Gastrocnemius medialis (tissue), 4 donors: Measurements from ENCODE around the gene SH3BP4. TPM values are rescaled to one million over a fixed set of nuclear protein-coding genes. Genes with fewer than 3 reads are reported as not detected.

ENCODE experiments used
- ATAC-seq, 2 donors: fragments of 150-250 bp; one replicate each; pipeline ENCODE4 v1.9.1; 2016
- DNase-seq, 2 donors: peaks; one replicate each; pipeline ENCODE4 v3.0.0-alpha.2; 2019
- H3K27ac ChIP-seq, 4 donors: fragments of 200-600 bp; sonication (generic); 1 replicate in 1 of 4; 2 replicates in 3 of 4; pipeline ENCODE4 v1.5.1; 2016 to 2018; ENCODE audit warnings: mild to moderate bottlenecking in 2 of 4, moderate library complexity in 1 of 4
- H3K27me3 ChIP-seq, 3 donors: fragments of 200-600 bp; sonication (generic) in 2 of 3; 1 replicate in 1 of 3; 2 replicates in 2 of 3; pipeline versions ENCODE4 v1.5.1 to v1.6.0; 2016 to 2019; ENCODE audit warnings: mild to moderate bottlenecking in 1 of 3, moderate library complexity in 1 of 3
- H3K36me3 ChIP-seq, 2 donors: fragments of 200-600 bp; sonication (generic) in 1 of 2; one replicate each; pipeline ENCODE4 v1.5.1; 2017 to 2018
- H3K4me1 ChIP-seq, 2 donors: fragments of 200-600 bp; sonication (generic) in 1 of 2; one replicate each; pipeline ENCODE4 v1.5.1; 2016 to 2017; ENCODE audit warnings: mild to moderate bottlenecking in 2 of 2
- H3K4me3 ChIP-seq, 4 donors: fragments of 200-600 bp; sonication (generic) in 3 of 4; 1 replicate in 1 of 4; 2 replicates in 3 of 4; pipeline ENCODE4 v1.5.1; 2016 to 2019; ENCODE audit warnings: mild to moderate bottlenecking in 2 of 4
- H3K9me3 ChIP-seq, 3 donors: fragments of 200-600 bp; sonication (generic) in 2 of 3; 1 replicate in 1 of 3; 2 replicates in 2 of 3; pipeline ENCODE4 v1.5.1; 2016 to 2019
- POLR2A ChIP-seq, 2 donors: fragments of 450-650 bp; IDR thresholded peaks; one replicate each; pipeline ENCODE4 v1.6.1; 2017; ENCODE audit warnings: antibody characterized with exemption in 2 of 2, mild to moderate bottlenecking in 2 of 2, moderate library complexity in 2 of 2
- in situ Hi-C, 4 donors: fragments of 200-750 bp; cut with MboI; loops; one replicate each; pipeline versions ENCODE4 v1.15.0 to v1.8.0; 2017; ENCODE audit warnings: low sequenced_read_pairs in 4 of 4
- intact Hi-C: fragments of 100-400 bp; cut with DNase I; formaldehyde crosslinking; loops from one replicate; pipeline ENCODE4 v1.15.1; 2023; ENCODE audit warnings: low total_unique reads
- total RNA-seq, 4 donors: library from RNA; depleted of rRNA; stranded (reverse); fragments of >200 nt; gene quantifications; one replicate each; pipeline versions ENCODE4 v1.1.0 to v1.2.3, GENCODE V29; 2016
- TF ChIP-seq, protein P1 (sequence below), 5 experiments: fragments of 450-650 bp in 3 of 5; fragments of 200-600 bp in 2 of 5; sonication (generic) in 2 of 5; IDR thresholded peaks in 4 of 5; conservative IDR thresholded peaks in 1 of 5; 1 replicate in 4 of 5; 2 replicates in 1 of 5; pipeline ENCODE4 v1.5.1; 2016 to 2019; ENCODE audit warnings: antibody characterized with exemption in 5 of 5, mild to moderate bottlenecking in 3 of 5, moderate library complexity in 3 of 5

The SH3BP4 gene
- total RNA-seq, 4 donors from 2014 or later: 10.2 to 36.9 (median 15.9) TPM

DNA sequence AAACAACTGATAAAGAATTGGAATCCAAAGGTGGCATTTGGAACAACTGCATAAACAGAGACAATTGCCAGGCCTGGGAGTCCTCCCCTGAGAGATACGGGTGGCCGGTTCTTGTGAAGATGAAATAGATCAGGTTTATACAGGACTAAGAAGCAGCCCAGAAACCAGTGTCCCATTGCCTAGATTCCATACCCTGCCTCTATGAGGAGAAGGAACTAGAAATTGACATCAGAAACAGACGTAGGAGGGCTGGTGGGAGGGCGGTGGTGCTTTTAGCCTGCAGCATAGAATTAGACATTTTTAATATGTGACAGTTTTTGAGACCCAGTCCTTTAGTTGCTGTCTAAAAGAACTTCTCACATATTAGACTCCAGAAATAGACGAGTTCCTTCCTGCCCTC lies 11.8 kb upstream of the SH3BP4 start:
- Histone ChIP-seq H3K4me3 (no peak overlapping the region), H3K4me1 (no peaks in the 10 kb centered on the region), H3K27ac (no peak overlapping the region), H3K27me3 (no peaks in the 10 kb centered on the region), H3K36me3 (no peaks in the 10 kb centered on the region), H3K9me3 (no peaks in the 10 kb centered on the region)
- DNase-seq (no peak), ATAC-seq (no peak)
- in situ Hi-C loops: no loop called here
- intact Hi-C loops: no loop called here
- no peak for TF ChIP-seq POLR2A (IDR thresholded peaks at IDR 0.05)
- TF ChIP-seq, protein P1, sequence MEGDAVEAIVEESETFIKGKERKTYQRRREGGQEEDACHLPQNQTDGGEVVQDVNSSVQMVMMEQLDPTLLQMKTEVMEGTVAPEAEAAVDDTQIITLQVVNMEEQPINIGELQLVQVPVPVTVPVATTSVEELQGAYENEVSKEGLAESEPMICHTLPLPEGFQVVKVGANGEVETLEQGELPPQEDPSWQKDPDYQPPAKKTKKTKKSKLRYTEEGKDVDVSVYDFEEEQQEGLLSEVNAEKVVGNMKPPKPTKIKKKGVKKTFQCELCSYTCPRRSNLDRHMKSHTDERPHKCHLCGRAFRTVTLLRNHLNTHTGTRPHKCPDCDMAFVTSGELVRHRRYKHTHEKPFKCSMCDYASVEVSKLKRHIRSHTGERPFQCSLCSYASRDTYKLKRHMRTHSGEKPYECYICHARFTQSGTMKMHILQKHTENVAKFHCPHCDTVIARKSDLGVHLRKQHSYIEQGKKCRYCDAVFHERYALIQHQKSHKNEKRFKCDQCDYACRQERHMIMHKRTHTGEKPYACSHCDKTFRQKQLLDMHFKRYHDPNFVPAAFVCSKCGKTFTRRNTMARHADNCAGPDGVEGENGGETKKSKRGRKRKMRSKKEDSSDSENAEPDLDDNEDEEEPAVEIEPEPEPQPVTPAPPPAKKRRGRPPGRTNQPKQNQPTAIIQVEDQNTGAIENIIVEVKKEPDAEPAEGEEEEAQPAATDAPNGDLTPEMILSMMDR (IDR thresholded peaks at IDR 0.05 in 4 of 5, conservative IDR thresholded peaks at IDR 0.05 in 1 of 5): no peak

DNA sequence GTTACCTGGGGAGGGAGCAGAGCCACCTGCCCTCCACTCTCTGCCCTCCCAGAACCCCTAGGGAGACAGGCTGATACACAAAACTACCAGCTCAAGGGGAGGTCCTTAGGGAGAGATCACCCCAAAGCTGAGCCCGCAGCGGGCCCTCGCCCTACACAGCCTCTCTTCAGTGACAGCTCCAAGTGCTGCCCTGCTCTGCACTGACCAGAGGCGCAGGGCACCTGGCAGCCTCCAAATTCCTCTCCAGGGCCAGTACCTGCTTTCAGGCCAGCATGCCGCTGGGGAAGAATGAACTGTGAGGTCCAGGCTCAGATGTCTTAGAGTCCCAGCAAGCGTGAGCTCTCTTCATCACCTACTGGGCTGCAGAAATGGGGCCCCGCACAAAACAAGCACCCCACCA lies 11.3 kb upstream of the SH3BP4 start:
- DNase-seq (no peak), ATAC-seq (no peak)
- Histone ChIP-seq H3K36me3 (no peaks in the 10 kb centered on the region), H3K4me3 (no peak overlapping the region), H3K4me1 (no peaks in the 10 kb centered on the region), H3K27me3 (no peaks in the 10 kb centered on the region), H3K9me3 (no peaks in the 10 kb centered on the region), H3K27ac (no peak overlapping the region)
- TF ChIP-seq, protein P1 (IDR thresholded peaks at IDR 0.05 in 4 of 5, conservative IDR thresholded peaks at IDR 0.05 in 1 of 5): no peak
- TF ChIP-seq POLR2A (IDR thresholded peaks at IDR 0.05): no peak
- intact Hi-C loops (no loop called here), in situ Hi-C loops (no loop called here)

DNA sequence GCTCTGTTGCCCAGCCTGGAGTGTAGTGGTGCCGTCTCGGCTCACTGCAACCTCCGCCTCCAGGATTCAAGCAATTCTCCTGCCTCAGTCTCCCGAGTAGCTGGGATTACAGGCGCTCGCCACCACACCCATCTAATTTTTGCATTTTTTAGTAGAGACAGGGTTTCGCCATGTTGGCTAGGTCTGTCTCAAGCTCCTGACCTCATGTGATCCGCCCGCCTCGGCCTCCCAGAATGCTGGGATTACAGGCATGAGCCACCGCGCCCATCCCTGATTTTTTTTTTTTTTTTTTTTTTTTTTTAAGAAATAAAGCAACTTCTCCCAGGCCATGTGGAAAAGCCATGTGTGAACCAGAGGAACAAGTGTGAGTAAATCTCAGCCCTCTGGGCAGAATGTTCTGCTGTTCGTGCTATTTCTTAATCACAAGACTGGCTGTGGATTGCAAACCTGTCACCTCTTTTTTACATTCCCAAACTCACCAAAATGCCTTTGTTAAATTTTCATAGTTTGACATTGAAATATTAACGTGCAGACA lies 6.4 kb upstream of the SH3BP4 start:
- in situ Hi-C loops: no loop called here
- H3K27me3 ChIP-seq: no peaks in the 10 kb centered on the region

DNA sequence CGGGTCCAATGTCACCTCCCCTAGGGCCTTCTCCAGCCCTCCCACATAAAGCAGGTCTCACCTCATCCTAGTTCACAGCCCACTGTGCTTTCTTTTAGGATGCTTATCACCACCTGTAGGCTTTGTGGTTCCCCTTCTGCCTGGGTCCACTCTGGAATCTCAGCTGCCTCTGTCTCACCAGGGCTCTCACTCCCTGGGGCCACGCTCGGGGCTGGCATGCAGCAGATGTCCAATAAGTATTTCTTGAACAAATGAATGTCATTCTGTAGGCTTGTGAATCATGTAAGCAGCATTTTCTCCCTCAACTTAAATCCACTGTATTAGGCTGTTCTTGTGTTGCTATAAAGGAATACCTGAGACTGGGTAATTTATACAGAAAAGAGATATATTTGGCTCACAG lies 4.3 kb upstream of the SH3BP4 start:
- intact Hi-C loops: no loop called here
- no peak overlapping the region for H3K27ac ChIP-seq
- in situ Hi-C loops: no loop called here
- no peaks in the 10 kb centered on the region for H3K36me3 ChIP-seq
- no peaks in the 10 kb centered on the region for H3K4me1 ChIP-seq
- DNase-seq: no peak
- H3K27me3 ChIP-seq: peaks cover 0 to under 1% (median 0%) of the 10 kb centered on the region in 3 donors
- no peak for ATAC-seq
- no peaks in the 10 kb centered on the region for H3K9me3 ChIP-seq
- H3K4me3 ChIP-seq: no peak overlapping the region
- TF ChIP-seq, protein P1 (IDR thresholded peaks at IDR 0.05 in 4 of 5, conservative IDR thresholded peaks at IDR 0.05 in 1 of 5): no peak
- TF ChIP-seq POLR2A (IDR thresholded peaks at IDR 0.05): no peak

More for the DNA sequence above, 6.4 kb upstream of the SH3BP4 start:
- intact Hi-C loops: no loop called here
- H3K9me3 ChIP-seq: no peaks in the 10 kb centered on the region
- H3K4me3 ChIP-seq: no peak overlapping the region
- H3K4me1 ChIP-seq: no peaks in the 10 kb centered on the region
- TF ChIP-seq, protein P1 (IDR thresholded peaks at IDR 0.05 in 4 of 5, conservative IDR thresholded peaks at IDR 0.05 in 1 of 5): no peak
- no peak for TF ChIP-seq POLR2A (IDR thresholded peaks at IDR 0.05)
- H3K36me3 ChIP-seq: no peaks in the 10 kb centered on the region
- ATAC-seq (no peak), DNase-seq (no peak)
- no peak overlapping the region for H3K27ac ChIP-seq
